ENCODE results near the gene GTSE1.

DNA sequence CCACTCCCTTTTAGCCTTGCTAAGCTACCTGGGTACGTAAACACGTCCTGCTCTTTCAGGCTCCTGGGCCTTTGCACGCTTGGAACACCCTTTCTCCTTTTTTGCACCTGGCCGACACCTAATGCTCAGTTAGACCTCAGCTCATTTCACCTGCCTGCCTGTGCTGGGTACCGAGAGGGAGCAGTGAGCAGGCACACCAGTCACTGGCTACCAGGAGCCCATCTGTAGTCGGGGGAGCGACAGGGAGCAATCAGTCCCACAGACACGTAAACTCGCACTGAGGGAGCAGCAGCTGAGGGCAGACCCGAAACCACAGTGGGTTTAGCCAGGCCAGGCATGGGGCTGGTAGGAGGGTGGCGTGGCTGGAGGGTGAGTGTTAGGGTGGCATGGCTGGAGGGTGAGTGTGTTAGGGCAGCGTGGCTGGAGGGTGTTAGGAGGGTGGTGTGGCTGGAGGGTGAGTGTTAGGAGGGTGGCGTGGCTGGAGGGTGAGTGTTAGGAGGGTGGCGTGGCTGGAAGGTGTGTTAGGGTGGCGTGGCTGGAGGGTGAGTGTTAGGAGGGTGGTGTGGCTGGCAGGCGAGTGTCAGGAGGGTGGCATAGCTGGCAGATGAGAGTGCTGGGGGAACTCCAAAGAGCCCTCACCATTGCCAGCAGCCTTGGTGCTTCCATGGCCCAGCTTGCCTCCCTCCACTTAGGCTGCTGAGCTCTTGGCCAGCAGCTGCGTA is 6.4 kb upstream of the GTSE1 start:
- TF ChIP-seq, protein P1, sequence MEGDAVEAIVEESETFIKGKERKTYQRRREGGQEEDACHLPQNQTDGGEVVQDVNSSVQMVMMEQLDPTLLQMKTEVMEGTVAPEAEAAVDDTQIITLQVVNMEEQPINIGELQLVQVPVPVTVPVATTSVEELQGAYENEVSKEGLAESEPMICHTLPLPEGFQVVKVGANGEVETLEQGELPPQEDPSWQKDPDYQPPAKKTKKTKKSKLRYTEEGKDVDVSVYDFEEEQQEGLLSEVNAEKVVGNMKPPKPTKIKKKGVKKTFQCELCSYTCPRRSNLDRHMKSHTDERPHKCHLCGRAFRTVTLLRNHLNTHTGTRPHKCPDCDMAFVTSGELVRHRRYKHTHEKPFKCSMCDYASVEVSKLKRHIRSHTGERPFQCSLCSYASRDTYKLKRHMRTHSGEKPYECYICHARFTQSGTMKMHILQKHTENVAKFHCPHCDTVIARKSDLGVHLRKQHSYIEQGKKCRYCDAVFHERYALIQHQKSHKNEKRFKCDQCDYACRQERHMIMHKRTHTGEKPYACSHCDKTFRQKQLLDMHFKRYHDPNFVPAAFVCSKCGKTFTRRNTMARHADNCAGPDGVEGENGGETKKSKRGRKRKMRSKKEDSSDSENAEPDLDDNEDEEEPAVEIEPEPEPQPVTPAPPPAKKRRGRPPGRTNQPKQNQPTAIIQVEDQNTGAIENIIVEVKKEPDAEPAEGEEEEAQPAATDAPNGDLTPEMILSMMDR (IDR thresholded peaks at IDR 0.05) = no peak
- TF ChIP-seq POLR2A (IDR thresholded peaks at IDR 0.05) = no peak
